ENCODE results near the gene SLC28A3. TPM values are rescaled to one million over a fixed set of nuclear protein-coding genes. Genes with fewer than 3 reads are reported as not detected.

The SLC28A3 gene
- total and polyA plus RNA-seq, 10 of the 15 experiments (the other 5 are each of a cell fraction or from before 2014, with no cell fraction given), result 0.03 to 0.39 (median 0.07) TPM; not detected in 2

GRCh38 chr9:84371737-84372136, 31.2 kb upstream of the SLC28A3 start:
- FAIRE-seq (no peak), ATAC-seq (no peak), DNase-seq (ENCODE audit: low read depth, low spot score) (no peak)
- Histone ChIP-seq H4K20me1 (ENCODE audit: control insufficient read depth, insufficient read depth) (no peaks in the 10 kb centered on the region), H3K4me3 (no peak overlapping the region), H2AFZ (ENCODE audit: control insufficient read depth, low read depth, low read length) (no peak overlapping the region), H3K9ac (ENCODE audit: control insufficient read depth, insufficient read depth, low read length) (no peak overlapping the region), H3K27me3 (replicated peaks in 1 of 2; ENCODE audit: control insufficient read depth in 2 of 2, insufficient read depth in 2 of 2, low read length in 1 of 2) (no peaks in the 10 kb centered on the region), H3K4me2 (ENCODE audit: control insufficient read depth, insufficient read depth) (no peak overlapping the region), H3K4me1 (ENCODE audit: control insufficient read depth, insufficient read depth, low read length) (no peaks in the 10 kb centered on the region), H3K27ac (ENCODE audit: control insufficient read depth, insufficient read depth) (no peak overlapping the region), H3K79me2 (ENCODE audit: control insufficient read depth, insufficient read depth, low read length) (no peaks in the 10 kb centered on the region), H3K36me3 (ENCODE audit: control insufficient read depth in 2 of 2, insufficient read depth in 2 of 2, low read length in 1 of 2) (no peaks in the 10 kb centered on the region), H3K9me3 (replicated peaks; ENCODE audit: control insufficient read depth, insufficient read depth, low read length) (no peaks in the 10 kb centered on the region; the same call in 2 of the 3 replicates)
- TF ChIP-seq CHD1 (IDR thresholded peaks at IDR 0.05; ENCODE audit: low read depth, low read length) (no peak), CBFB (IDR thresholded peaks at IDR 0.05; ENCODE audit: low read depth) (no peak), CREB1 (IDR thresholded peaks at IDR 0.05; ENCODE audit: low read depth) (no peak), PKNOX1 (IDR thresholded peaks at IDR 0.05) (no peak), ZBTB11 (CRISPR knock-in tag; IDR thresholded peaks at IDR 0.05) (no peak), YY1 (IDR thresholded peaks at IDR 0.05; ENCODE audit: low read depth, low read length) (no peak), MYC (IDR thresholded peaks at IDR 0.05; ENCODE audit: insufficient read depth, insufficient read length, insufficient replicate concordance, low read length, severe bottlenecking) (no peak), SREBF1 (IDR thresholded peaks at IDR 0.05; ENCODE audit: low read length) (no peak), BMI1 (IDR thresholded peaks at IDR 0.05; ENCODE audit: borderline replicate concordance) (no peak), BCL11A (IDR thresholded peaks at IDR 0.05; ENCODE audit: low read depth, low read length) (no peak), RFX5 (IDR thresholded peaks at IDR 0.05; ENCODE audit: low read depth, low read length) (no peak), KDM1A (IDR thresholded peaks at IDR 0.05; ENCODE audit: borderline replicate concordance) (no peak), ELK1 (IDR thresholded peaks at IDR 0.05; ENCODE audit: low read depth, low read length) (no peak)
- SMC1A ChIA-PET (ENCODE audit: uncharacterized antibody, unreplicated experiment), result no interaction called here
- CTCF ChIA-PET, result no interaction called here
- intact Hi-C loops (cut with micrococcal nuclease; ENCODE audit: unreplicated experiment) (no loop called here), in situ Hi-C loops (cut with MboI) (loop anchor here (25.0 kb wide), 1 partner anchor 91 kb away; no protein-coding TSS in a partner anchor)
- 3% methylated on average over 2 of the region's 2 CpGs for WGBS (ENCODE audit: insufficient coverage, insufficient replicate concordance, low lambda C conversion rate, missing lambda C conversion rate)
- POLR2A ChIA-PET, result no interaction called here
- no TSS peak for BruUV-seq (replicated peaks)
- RAD21 ChIA-PET (ENCODE audit: unreplicated experiment), result no interaction called here

All from GM12878 (cell line).